ENCODE data around the gene ADAR.

DNA sequence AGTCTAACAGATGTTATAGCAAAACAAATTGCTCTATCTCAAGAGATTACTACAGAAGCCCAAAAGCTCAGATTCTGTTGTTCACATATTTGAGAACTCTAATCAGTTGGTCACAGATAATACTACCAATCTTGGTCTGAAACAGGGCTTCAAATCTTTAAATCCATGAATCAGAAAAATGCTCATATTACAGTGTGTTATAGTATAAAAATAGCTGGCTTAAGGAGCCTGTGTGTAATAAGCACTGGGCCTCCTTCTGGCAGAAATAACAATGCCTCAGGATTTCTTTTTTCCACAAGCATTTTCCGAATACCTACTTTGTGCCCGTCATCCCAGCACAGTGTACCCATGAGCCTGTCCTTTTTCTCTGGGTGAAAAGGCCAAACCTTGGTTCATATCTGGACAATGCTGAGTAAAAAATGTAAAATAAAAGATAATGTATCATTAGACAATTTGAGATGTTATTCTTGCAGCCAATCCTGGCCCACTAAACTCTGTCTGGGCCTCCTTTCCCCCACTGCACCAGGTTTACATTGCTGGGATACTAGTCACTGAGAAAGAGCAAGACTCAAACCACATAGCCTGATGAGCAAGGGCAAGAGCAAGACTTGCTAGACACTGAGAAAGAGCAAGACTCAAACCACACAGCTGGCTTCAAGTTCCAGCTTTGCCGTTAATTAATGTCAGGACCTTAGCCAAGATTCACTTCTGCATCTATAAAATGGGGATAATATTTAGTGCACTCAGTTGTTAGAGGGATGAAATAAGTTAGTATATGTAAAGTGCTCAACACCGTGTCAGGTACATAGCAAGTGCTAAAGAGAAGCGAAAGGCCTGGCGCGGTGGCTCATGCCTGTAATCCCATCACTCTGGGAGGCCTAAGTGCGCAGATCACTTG is 17.0 kb upstream of the ADAR start:
- no peak for TF ChIP-seq EZH2 (IDR thresholded peaks at IDR 0.05; ENCODE audit: insufficient read depth, poor library complexity, severe bottlenecking)
- TF ChIP-seq EZH2phosphoT487 (IDR thresholded peaks at IDR 0.05; ENCODE audit: insufficient read depth, low read depth): no peak
